ENCODE measurements around the gene PRR30.
"Not testable (repeated sequence)": the region's sequence is repeated elsewhere in the genome, so short reads cannot be mapped to it uniquely, and the experiment has no call there.

Gene PRR30

GRCh38 chr2:27128668-27129571 is 10.3 kb downstream of the PRR30 start:
- DNase-seq (ENCODE audit: low read depth) = no peak

- DNase-seq (ENCODE audit: low read depth) = no peak
Observed at GRCh38 chr2:27127883-27128667, 11.1 kb downstream of the PRR30 start.

GRCh38 chr2:27126252-27126710 is 12.9 kb downstream of the PRR30 start:
- DNase-seq (ENCODE audit: low read depth) = no peak

GRCh38 chr2:27125104-27125503 is 14.1 kb downstream of the PRR30 start:
- DNase-seq (ENCODE audit: low read depth) = no peak

- peak; percentile 33 for DNase-seq (ENCODE audit: low read depth)
Observed at GRCh38 chr2:27123302-27124150, 15.7 kb downstream of the PRR30 start, which contains the start of gene ABHD1. TSS of gene ABHD1 (plus strand) at chr2:27123815. CDS start at chr2:27123949, 134 bp downstream.

GRCh38 chr2:27122791-27123190 is 16.4 kb downstream of the PRR30 start:
- no peak for DNase-seq (ENCODE audit: low read depth)

GRCh38 chr2:27121906-27122305 is 17.3 kb downstream of the PRR30 start:
- no peak for DNase-seq (ENCODE audit: low read depth)

GRCh38 chr2:27119330-27119670 is 19.9 kb downstream of the PRR30 start:
- not testable (repeated sequence) for DNase-seq (ENCODE audit: low read depth)

GRCh38 chr2:27118525-27119329 is 20.5 kb downstream of the PRR30 start, which contains the start of gene CGREF1:
TSS of gene CGREF1 (minus strand) at chr2:27119128. CDS start at chr2:27104366, 14,762 bp downstream.
- DNase-seq (ENCODE audit: low read depth) = peak; percentile 14

- no peak for DNase-seq (ENCODE audit: low read depth)
Observed at GRCh38 chr2:27117995-27118524, 21.1 kb downstream of the PRR30 start.

- no peak for DNase-seq (ENCODE audit: low read depth)
Observed at GRCh38 chr2:27115519-27115918, 23.7 kb downstream of the PRR30 start.

- DNase-seq (ENCODE audit: low read depth) = not testable (repeated sequence)
Observed at GRCh38 chr2:27111392-27112078, 27.7 kb downstream of the PRR30 start.

GRCh38 chr2:27110603-27111352 is 28.4 kb downstream of the PRR30 start:
- DNase-seq (ENCODE audit: low read depth) = not testable (repeated sequence)

- DNase-seq (ENCODE audit: low read depth) = no peak
Observed at GRCh38 chr2:27109083-27109482, 30.1 kb downstream of the PRR30 start.

- no peak for DNase-seq (ENCODE audit: low read depth)
Observed at GRCh38 chr2:27108221-27108620, 31.0 kb downstream of the PRR30 start.

- DNase-seq (ENCODE audit: low read depth) = peak; percentile 21
Observed at GRCh38 chr2:27105981-27106380, 33.2 kb downstream of the PRR30 start.

- DNase-seq (ENCODE audit: low read depth) = no peak
Observed at GRCh38 chr2:27102329-27102728, 36.9 kb downstream of the PRR30 start.

GRCh38 chr2:27100036-27100435 is 39.2 kb downstream of the PRR30 start:
- DNase-seq (ENCODE audit: low read depth) = no peak

- DNase-seq (ENCODE audit: low read depth) = no peak
Observed at GRCh38 chr2:27099334-27099955, 39.8 kb downstream of the PRR30 start.
